ENCODE measurements around the gene RALGPS2.

The RALGPS2 gene

DNA sequence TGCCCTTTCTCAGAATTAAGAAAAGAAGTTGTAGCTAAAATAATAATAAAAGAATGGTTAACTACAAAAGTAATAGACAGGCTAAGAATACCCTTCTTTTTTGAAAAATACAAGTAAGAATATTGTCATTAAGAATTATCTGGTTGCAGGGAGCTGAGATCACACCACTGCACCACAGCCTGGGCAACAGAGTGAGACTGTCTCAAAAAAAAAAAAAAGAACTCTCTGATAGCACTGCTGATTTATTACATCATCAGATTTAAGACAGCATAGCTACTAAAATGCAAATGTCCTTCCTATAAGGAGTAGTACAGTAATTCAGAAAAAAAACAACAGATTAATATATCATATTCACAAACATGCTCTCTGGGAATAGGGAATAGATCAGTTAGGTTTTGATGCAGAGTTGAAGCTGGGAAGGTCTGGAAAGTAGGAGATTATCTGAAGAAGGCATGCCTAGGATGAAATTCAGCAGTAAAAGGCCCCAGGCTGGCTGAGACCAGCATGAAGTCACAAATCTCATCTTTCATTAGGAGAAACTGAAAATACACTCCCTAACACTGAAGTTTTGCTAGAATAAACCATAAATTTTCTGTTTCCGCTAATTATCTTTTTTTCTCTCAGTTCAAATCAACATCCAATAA is 176.6 kb downstream of the RALGPS2 start:
- no peak for DNase-seq (ENCODE audit: low spot score)
- TF ChIP-seq, protein P1, sequence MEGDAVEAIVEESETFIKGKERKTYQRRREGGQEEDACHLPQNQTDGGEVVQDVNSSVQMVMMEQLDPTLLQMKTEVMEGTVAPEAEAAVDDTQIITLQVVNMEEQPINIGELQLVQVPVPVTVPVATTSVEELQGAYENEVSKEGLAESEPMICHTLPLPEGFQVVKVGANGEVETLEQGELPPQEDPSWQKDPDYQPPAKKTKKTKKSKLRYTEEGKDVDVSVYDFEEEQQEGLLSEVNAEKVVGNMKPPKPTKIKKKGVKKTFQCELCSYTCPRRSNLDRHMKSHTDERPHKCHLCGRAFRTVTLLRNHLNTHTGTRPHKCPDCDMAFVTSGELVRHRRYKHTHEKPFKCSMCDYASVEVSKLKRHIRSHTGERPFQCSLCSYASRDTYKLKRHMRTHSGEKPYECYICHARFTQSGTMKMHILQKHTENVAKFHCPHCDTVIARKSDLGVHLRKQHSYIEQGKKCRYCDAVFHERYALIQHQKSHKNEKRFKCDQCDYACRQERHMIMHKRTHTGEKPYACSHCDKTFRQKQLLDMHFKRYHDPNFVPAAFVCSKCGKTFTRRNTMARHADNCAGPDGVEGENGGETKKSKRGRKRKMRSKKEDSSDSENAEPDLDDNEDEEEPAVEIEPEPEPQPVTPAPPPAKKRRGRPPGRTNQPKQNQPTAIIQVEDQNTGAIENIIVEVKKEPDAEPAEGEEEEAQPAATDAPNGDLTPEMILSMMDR (IDR thresholded peaks at IDR 0.05; ENCODE audit: borderline replicate concordance, control extremely low read depth, extremely low read depth, insufficient read depth, missing control alignments): no peak
- in situ Hi-C loops (cut with MboI; ENCODE audit: low sequenced_read_pairs, unreplicated experiment): no loop called here

- in situ Hi-C loops (cut with MboI; ENCODE audit: low sequenced_read_pairs, unreplicated experiment): no loop called here
- DNase-seq (ENCODE audit: low spot score): no peak
- TF ChIP-seq, protein P1 (IDR thresholded peaks at IDR 0.05; ENCODE audit: borderline replicate concordance, control extremely low read depth, extremely low read depth, insufficient read depth, missing control alignments): no peak
These were observed 183.3 kb downstream of the RALGPS2 start for GRCh38 chr1:178908358-178908757.

- DNase-seq (ENCODE audit: low spot score): no peak
- TF ChIP-seq, protein P1 (IDR thresholded peaks at IDR 0.05; ENCODE audit: borderline replicate concordance, control extremely low read depth, extremely low read depth, insufficient read depth, missing control alignments): no peak
- in situ Hi-C loops (cut with MboI; ENCODE audit: low sequenced_read_pairs, unreplicated experiment): no loop called here
These were observed 185.0 kb downstream of the RALGPS2 start for GRCh38 chr1:178910023-178910422.

DNA sequence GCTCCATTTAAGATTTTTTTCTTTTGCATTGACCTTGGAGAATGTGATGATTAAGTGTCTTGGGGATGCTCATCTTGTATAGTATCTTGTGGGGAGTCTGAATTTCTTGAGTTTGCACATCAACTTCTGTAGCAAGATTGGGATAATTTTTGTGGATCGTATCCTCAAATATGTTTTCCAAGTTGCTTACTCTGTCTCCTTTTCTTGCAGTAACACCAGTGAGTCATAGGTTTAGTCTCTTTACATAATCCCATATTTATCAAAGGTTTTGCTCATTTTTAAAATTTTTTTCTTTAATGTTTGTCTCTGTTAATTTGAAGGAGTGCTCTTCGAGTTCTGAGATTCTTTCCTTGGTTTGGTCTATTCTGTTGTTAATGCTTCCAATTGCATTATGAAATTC is 187.6 kb downstream of the RALGPS2 start:
- no peak for DNase-seq (ENCODE audit: low spot score)
- in situ Hi-C loops (cut with MboI; ENCODE audit: low sequenced_read_pairs, unreplicated experiment): no loop called here
- TF ChIP-seq, protein P1 (IDR thresholded peaks at IDR 0.05; ENCODE audit: borderline replicate concordance, control extremely low read depth, extremely low read depth, insufficient read depth, missing control alignments): no peak

- no peak for DNase-seq (ENCODE audit: low spot score)
- TF ChIP-seq, protein P1 (IDR thresholded peaks at IDR 0.05; ENCODE audit: borderline replicate concordance, control extremely low read depth, extremely low read depth, insufficient read depth, missing control alignments): no peak
- in situ Hi-C loops (cut with MboI; ENCODE audit: low sequenced_read_pairs, unreplicated experiment): no loop called here
These were observed 191.6 kb downstream of the RALGPS2 start for GRCh38 chr1:178916448-178917174.

- TF ChIP-seq, protein P1 (IDR thresholded peaks at IDR 0.05; ENCODE audit: borderline replicate concordance, control extremely low read depth, extremely low read depth, insufficient read depth, missing control alignments): no peak
- no peak for DNase-seq (ENCODE audit: low spot score)
- in situ Hi-C loops (cut with MboI; ENCODE audit: low sequenced_read_pairs, unreplicated experiment): no loop called here
These were observed 193.3 kb downstream of the RALGPS2 start for GRCh38 chr1:178918308-178918707.
